Posterior cingulate gyrus (tissue), 11 donors: Measurements from ENCODE around the gene TSHZ3.

Experiments
- DNase-seq, 10 donors: peaks; one replicate each; pipeline versions ENCODE4 v3.0.0 to v3.0.0-alpha.2; 2020 to 2021; ENCODE audit warnings: mixed read lengths in 3 of 10
- intact Hi-C: fragments of 100-400 bp; cut with DNase I; formaldehyde crosslinking; loops from one replicate; pipeline ENCODE4 v1.15.1; 2023

Gene TSHZ3

GRCh38 chr19:31297991-31298390 is 51.2 kb downstream of the TSHZ3 start:
- DNase-seq = peak in 1 of 10 donors; percentile 52

GRCh38 chr19:31296741-31297390 is 52.4 kb downstream of the TSHZ3 start:
- intact Hi-C loops = no loop called here
- DNase-seq = peak in 1 of 10 donors; percentile 35

More at GRCh38 chr19:31297991-31298390, 51.2 kb downstream of the TSHZ3 start:
- intact Hi-C loops = no loop called here

DNA sequence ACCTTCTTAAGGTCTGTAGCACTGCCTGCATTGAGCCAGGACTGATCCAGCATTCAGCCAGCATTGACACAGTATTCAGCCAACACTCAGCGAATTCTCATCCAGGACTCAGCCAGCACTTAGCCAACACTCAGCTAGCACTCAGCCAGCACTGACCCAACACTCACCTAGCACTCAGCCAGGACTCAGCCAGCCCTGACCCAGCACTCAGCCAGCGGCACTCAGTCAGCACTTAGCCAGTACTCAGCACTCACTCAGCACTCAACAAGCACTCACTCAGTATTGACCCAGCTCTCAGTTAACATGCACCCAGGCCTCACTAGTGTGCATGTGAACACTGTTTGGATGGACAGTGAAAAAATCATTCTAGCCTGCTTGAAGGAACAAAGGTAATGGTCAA is 55.0 kb downstream of the TSHZ3 start:
- DNase-seq = peak in 1 of 10 donors; percentile 28
- intact Hi-C loops = no loop called here

DNA sequence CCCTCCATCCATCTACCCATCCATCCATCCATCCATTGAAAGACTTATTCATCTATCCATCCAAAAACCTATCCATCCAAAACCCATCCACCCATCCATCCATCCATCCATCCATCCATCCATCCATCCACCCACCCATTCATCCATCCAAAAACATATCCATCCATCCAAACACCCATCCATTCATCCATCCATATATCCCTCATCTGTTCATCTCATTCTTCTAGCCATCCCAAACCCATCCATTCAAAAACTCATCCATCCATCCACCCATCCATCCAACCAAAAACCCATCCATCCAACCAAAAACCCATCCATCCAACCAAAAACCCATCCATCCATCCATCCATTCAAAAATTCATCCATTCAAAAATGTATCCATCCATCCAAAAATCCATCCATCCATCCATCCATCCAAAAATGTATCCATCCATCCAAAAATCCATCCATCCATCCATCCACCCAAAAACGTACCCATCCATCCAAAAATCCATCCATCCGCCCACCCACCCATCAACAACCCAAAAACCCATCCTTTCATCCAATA is 56.5 kb downstream of the TSHZ3 start:
- intact Hi-C loops = no loop called here

GRCh38 chr19:31290931-31291590 is 58.2 kb downstream of the TSHZ3 start:
- DNase-seq = peak in 4 of 10 donors; percentile 33 to 90 (median 67)
- intact Hi-C loops = no loop called here

More for the DNA sequence above, 56.5 kb downstream of the TSHZ3 start:
- DNase-seq = peak in 1 of 10 donors; percentile 2

- peak in 1 of 10 donors; percentile 52 for DNase-seq
Observed at GRCh38 chr19:31289976-31290375, 59.3 kb downstream of the TSHZ3 start.

DNA sequence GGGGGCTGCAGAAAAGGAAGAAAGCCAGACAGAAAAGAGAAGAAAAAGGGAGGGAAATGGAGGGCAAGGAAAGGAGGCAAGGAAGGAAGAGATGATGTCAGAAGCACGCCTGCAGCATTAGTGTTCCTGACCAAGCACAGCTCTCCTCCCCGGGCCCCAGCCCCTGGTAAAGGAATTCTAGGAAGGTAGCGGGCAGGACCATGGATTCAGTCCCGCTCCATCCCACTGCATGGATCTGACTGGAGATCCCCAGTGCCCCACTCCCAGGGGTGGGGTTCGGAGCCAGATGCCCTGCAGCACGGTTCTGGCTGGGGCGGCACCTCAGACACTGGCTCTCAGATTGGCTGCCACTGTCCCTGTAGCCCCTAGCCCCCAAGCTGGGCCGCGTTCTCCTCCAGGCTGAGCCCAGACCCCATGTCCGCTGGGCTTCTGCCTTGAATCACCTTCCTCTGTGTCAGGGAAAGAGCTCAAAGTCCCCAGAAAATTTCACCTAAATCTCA is 59.8 kb downstream of the TSHZ3 start:
- peak in 1 of 10 donors; percentile 37 for DNase-seq
- intact Hi-C loops = no loop called here

More at GRCh38 chr19:31289976-31290375, 59.3 kb downstream of the TSHZ3 start:
- intact Hi-C loops = no loop called here

GRCh38 chr19:31286491-31286890 is 62.7 kb downstream of the TSHZ3 start:
- intact Hi-C loops = no loop called here

GRCh38 chr19:31285744-31286143 is 63.5 kb downstream of the TSHZ3 start:
- intact Hi-C loops = no loop called here
- DNase-seq = peak in 4 of 10 donors; percentile 27 to 87 (median 54)

More at GRCh38 chr19:31286491-31286890, 62.7 kb downstream of the TSHZ3 start:
- peak in 2 of 10 donors; percentile 50 to 68 for DNase-seq

DNA sequence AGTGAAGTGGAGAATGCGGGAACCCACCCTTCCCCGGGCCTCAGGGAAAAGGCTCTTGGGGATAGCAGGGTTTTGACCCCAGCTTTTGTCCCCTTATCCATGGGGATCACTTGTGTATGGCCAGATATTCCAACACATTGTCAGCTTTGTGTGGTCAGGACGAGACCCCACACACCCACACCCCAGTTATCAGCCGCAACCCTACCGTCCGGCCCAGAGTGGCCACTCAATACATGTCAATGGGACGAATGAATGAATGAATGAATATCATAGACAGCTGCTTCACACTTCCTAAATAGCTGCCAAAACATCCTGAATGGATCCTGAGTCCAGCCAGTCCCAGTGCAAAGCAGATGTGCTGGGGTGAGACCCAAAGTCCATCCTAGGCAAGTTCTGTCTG is 64.6 kb downstream of the TSHZ3 start:
- DNase-seq = peak in 2 of 10 donors; percentile 21 to 31
- intact Hi-C loops = no loop called here

GRCh38 chr19:31283701-31284100 is 65.5 kb downstream of the TSHZ3 start:
- intact Hi-C loops = no loop called here
- peak in 2 of 10 donors; percentile 42 to 53 for DNase-seq

DNA sequence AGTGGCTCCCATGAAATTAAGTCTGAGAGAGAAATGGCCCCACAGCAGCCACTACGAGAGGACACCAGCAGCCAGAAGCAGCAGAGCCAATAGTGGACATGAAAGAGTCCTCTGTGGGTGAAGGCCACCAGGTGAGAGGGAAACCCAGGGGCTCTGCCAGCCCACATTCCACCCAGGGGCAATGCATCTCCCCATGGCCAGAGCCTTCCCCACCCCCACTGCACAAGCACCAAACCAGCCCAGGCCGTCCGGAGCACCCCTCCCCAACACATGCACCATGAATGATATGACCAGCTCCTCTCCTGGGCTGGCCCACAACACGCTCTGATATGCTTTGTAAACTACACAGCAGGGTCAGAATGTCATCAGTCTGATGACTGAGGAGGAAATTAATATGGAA is 66.9 kb downstream of the TSHZ3 start:
- intact Hi-C loops = no loop called here
- peak in 1 of 10 donors; percentile 57 for DNase-seq

GRCh38 chr19:31280287-31281006 is 68.8 kb downstream of the TSHZ3 start:
- peak in 3 of 10 donors; percentile 55 to 67 (median 59) for DNase-seq

DNA sequence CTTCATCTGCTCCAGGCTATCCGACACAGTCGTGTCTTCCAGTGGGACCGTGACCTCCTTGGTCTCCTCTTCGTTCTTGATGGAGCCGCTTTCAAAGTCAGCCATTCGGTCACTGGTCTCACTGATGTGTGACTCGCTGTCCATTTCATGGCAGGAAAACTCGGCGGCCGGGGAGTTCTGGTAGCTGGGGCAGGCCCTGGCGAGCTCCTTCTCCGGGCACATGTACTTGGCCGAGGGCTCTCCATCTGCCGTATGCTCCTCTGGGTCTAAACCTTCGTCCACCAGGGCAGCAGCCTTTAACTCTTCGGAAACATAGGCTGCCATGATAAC is 69.8 kb downstream of the TSHZ3 start:
- DNase-seq = peak in 3 of 10 donors; percentile 59 to 79 (median 72)
- intact Hi-C loops = no loop called here

More at GRCh38 chr19:31280287-31281006, 68.8 kb downstream of the TSHZ3 start:
- intact Hi-C loops = no loop called here

- peak in 3 of 10 donors; percentile 59 to 77 (median 68) for DNase-seq
- intact Hi-C loops = no loop called here
Observed at GRCh38 chr19:31278555-31279435, 70.4 kb downstream of the TSHZ3 start.

- intact Hi-C loops = no loop called here
- peak in 3 of 10 donors; percentile 40 to 51 (median 44) for DNase-seq
Observed at GRCh38 chr19:31277516-31277915, 71.7 kb downstream of the TSHZ3 start.

DNA sequence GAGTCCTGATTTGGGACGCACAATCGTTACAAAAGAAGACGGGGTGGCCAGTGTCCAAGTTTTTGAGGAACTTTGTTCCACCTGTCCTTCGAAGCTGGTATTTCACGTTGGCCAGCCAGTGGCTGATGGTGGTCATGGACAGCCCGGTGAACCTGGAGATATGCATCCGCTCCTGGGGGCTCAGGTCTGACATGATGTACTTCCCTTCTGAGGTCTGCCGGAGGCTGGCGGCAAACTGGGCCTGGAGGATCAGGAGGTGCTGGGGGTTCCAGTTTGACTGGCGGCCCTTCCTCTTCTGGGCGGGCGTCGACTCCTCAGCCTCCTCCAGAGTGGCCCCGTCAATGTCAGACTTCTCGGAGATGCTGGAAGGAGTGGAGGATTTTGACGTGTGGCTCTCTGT is 72.4 kb downstream of the TSHZ3 start:
- intact Hi-C loops = no loop called here
- peak in 3 of 10 donors; percentile 39 to 59 (median 59) for DNase-seq

- intact Hi-C loops = no loop called here
Observed at GRCh38 chr19:31275068-31275334, 74.2 kb downstream of the TSHZ3 start.

DNA sequence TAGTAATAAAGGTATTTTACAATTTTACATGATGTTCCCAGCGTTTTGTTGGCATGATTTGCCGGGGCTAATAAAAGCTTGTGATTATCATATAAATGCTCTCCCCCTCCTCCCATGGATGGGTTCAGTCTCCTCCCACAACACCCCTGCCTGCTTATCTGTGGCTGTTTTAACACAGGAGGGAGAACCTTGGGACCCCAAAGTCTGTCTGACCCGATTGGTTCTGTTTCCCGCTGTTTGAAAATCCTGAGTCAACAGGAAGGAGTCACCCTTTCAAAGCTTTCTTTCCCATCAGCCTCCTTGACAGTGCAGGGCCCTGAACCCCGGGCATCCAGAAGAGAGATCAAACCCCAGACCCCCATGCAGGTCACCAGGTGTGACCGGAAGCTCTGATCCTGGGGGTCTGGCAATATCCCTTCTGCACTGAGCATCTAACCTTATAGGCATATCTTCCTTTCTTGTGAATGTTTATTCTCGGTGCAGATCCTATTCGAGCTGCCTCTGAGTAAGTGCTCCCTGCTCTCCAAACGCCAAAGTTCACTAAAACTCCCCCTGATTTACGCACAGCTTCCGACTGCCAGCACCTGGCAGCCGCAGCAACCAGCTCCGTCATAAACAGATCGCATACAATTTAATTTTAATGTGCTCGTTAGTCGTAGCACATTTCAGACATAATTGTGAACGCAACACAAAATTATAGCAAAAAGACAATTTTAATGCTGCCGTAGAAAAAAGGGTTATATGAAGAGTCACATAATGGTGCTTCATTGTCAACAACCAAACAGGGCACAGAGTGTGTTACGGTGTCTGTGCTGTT is 74.8 kb downstream of the TSHZ3 start:
- peak in 3 of 10 donors; percentile 32 to 68 (median 50) for DNase-seq
- intact Hi-C loops = no loop called here

More at GRCh38 chr19:31275068-31275334, 74.2 kb downstream of the TSHZ3 start:
- DNase-seq = no peak
